Esophagus squamous epithelium (tissue), 4 donors: ENCODE data around the gene SERTAD1.

Experiments
- CTCF ChIP-seq, 6 experiments: fragments of 450-650 bp in 4 of 6; fragments of 200-600 bp in 2 of 6; sonication (generic) in 2 of 6; IDR thresholded peaks; one replicate each; pipeline ENCODE4 v1.5.1; 2016 to 2019; ENCODE audit warnings: antibody characterized with exemption in 6 of 6, mild to moderate bottlenecking in 4 of 6, moderate library complexity in 4 of 6
- POLR2A ChIP-seq, 4 donors: fragments of 450-650 bp; IDR thresholded peaks; one replicate each; pipeline ENCODE4 v1.6.1; 2017; ENCODE audit warnings: antibody characterized with exemption in 4 of 4, mild to moderate bottlenecking in 4 of 4, moderate library complexity in 3 of 4

- TF ChIP-seq CTCF (IDR thresholded peaks at IDR 0.05) (no peak), POLR2A (IDR thresholded peaks at IDR 0.05) (peak in 1 of 4 donors; percentile 21)
These were observed 22.4 kb downstream of the SERTAD1 start for GRCh38 chr19:40403262-40403984.
